GM23338 (cell line): Measurements from ENCODE around the gene MKX. TPM values are rescaled to one million over a fixed set of nuclear protein-coding genes. Genes with fewer than 3 reads are reported as not detected.

Source experiments
- ATAC-seq: fragments of 200-7000 bp; cut with Tn5 transposase; 3 replicates; pipeline ENCODE4 v1.9.1; 2020
- DNase-seq: peaks from one replicate; pipeline ENCODE4 v3.0.0-alpha.2; 2015; ENCODE audit warnings: low spot score
- H2AFZ ChIP-seq: fragments of 200-600 bp; sonication (generic); 2 replicates; pipeline ENCODE4 v1.8.0; 2016; ENCODE audit warnings: antibody characterized with exemption, mild to moderate bottlenecking, moderate library complexity
- H3F3A ChIP-seq: fragments of 200-600 bp; sonication (generic); replicated peaks from 2 replicates; pipeline ENCODE4 v1.8.0; 2017; ENCODE audit warnings: antibody characterized with exemption, mixed run types, low read depth
- H3K27ac ChIP-seq: fragments of 200-600 bp; sonication (generic); 2 replicates; pipeline ENCODE4 v1.6.1; 2016; ENCODE audit warnings: low read depth
- H3K27me3 ChIP-seq: fragments of 200-600 bp; sonication (generic); 2 replicates; pipeline ENCODE4 v1.8.0; 2016; ENCODE audit warnings: mild to moderate bottlenecking, mixed run types, moderate library complexity; ENCODE audit not compliant: insufficient read depth
- H3K36me3 ChIP-seq: fragments of 200-600 bp; sonication (generic); 2 replicates; pipeline ENCODE4 v1.8.0; 2016; ENCODE audit warnings: mild to moderate bottlenecking; ENCODE audit not compliant: insufficient read depth
- H3K4me1 ChIP-seq: fragments of 200-600 bp; sonication (generic); 2 replicates; pipeline ENCODE4 v1.8.0; 2016; ENCODE audit warnings: mild to moderate bottlenecking, moderate library complexity; ENCODE audit not compliant: insufficient read depth
- H3K4me2 ChIP-seq: fragments of 200-600 bp; sonication (generic); 2 replicates; pipeline ENCODE4 v1.7.1; 2017; ENCODE audit warnings: mixed run types
- H3K4me3 ChIP-seq: fragments of 200-600 bp; sonication (generic); 2 replicates; pipeline ENCODE4 v1.6.1; 2016; ENCODE audit warnings: mixed run types
- H3K79me2 ChIP-seq: fragments of 200-600 bp; sonication (generic); replicated peaks from 2 replicates; pipeline ENCODE4 v1.8.0; 2017; ENCODE audit warnings: mild to moderate bottlenecking; ENCODE audit not compliant: insufficient read depth
- H3K9me2 ChIP-seq: fragments of 200-600 bp; sonication (generic); 2 replicates; pipeline ENCODE4 v1.8.0; 2017; ENCODE audit not compliant: insufficient read depth
- H4K20me1 ChIP-seq: fragments of 200-600 bp; sonication (generic); replicated peaks from 2 replicates; pipeline ENCODE4 v1.8.0; 2017; ENCODE audit warnings: mild to moderate bottlenecking; ENCODE audit not compliant: insufficient read depth
- H3K27ac Mint-ChIP-seq: 2 replicates; pipeline ENCODE4 v1.8.0; 2020; ENCODE audit warnings: inconsistent platforms, mild to moderate bottlenecking, moderate library complexity, mixed read lengths
- H3K27me3 Mint-ChIP-seq: 3 replicates; pipeline ENCODE4 v1.8.0; 2022; ENCODE audit warnings: low read depth, mild to moderate bottlenecking, moderate library complexity, mixed read lengths, inconsistent platforms; ENCODE audit not compliant: insufficient read depth, poor library complexity
- H3K36me3 Mint-ChIP-seq: 3 replicates; pipeline ENCODE4 v1.8.0; 2021; ENCODE audit warnings: low read depth, mild to moderate bottlenecking, inconsistent platforms, moderate library complexity, mixed read lengths
- H3K4me1 Mint-ChIP-seq: 3 replicates; pipeline ENCODE4 v1.8.0; 2020; ENCODE audit warnings: mild to moderate bottlenecking, inconsistent platforms, mixed read lengths
- H3K4me3 Mint-ChIP-seq: 3 replicates; pipeline ENCODE4 v1.8.0; 2021; ENCODE audit warnings: moderate library complexity, mild to moderate bottlenecking, inconsistent platforms, mixed read lengths
- H3K9me3 Mint-ChIP-seq: 3 replicates; pipeline ENCODE4 v1.8.0; 2020; ENCODE audit warnings: moderate library complexity, mild to moderate bottlenecking, inconsistent platforms, mixed read lengths
- CREB1 ChIP-seq: fragments of 250-450 bp; sonication (Bioruptor Pico); IDR thresholded peaks from 2 replicates; pipeline ENCODE4 v1.5.0; 2020; ENCODE audit warnings: low read depth, mild to moderate bottlenecking, moderate library complexity
- CTCF ChIP-seq, 2 experiments: fragments of 200-600 bp in 1 of 2; sonication (generic) in 1 of 2; conservative IDR thresholded peaks; 2 replicates each; pipeline versions ENCODE4 v1.5.1 to v1.6.1; 2016 to 2017; ENCODE audit warnings: antibody characterized with exemption in 2 of 2, low read depth in 2 of 2, mild to moderate bottlenecking in 2 of 2, moderate library complexity in 1 of 2
- ETS1 ChIP-seq: IDR thresholded peaks from 2 replicates; pipeline ENCODE4 v1.6.1; 2016; ENCODE audit warnings: antibody characterized with exemption
- EZH2 ChIP-seq: fragments of 200-600 bp; sonication (generic); IDR thresholded peaks from one replicate; pipeline ENCODE4 v1.8.0; 2017; ENCODE audit warnings: antibody characterized with exemption, mild to moderate bottlenecking, low read depth; ENCODE audit not compliant: unreplicated experiment
- EZH2phosphoT487 ChIP-seq: fragments of 200-600 bp; sonication (generic); IDR thresholded peaks from one replicate; pipeline ENCODE4 v1.8.1; 2018; ENCODE audit warnings: antibody characterized with exemption; ENCODE audit not compliant: unreplicated experiment
- JUNB ChIP-seq: IDR thresholded peaks from one replicate; pipeline ENCODE4 v1.6.1; 2016; ENCODE audit warnings: antibody characterized with exemption; ENCODE audit not compliant: unreplicated experiment
- NANOG ChIP-seq: IDR thresholded peaks from 2 replicates; pipeline ENCODE4 v1.6.1; 2016; ENCODE audit warnings: antibody characterized with exemption, borderline replicate concordance
- POLR2AphosphoS5 ChIP-seq: IDR thresholded peaks from 2 replicates; pipeline ENCODE4 v1.6.1; 2016; ENCODE audit warnings: antibody characterized with exemption, low read depth
- REST ChIP-seq: IDR thresholded peaks from one replicate; pipeline ENCODE4 v1.6.1; 2018; ENCODE audit warnings: antibody characterized with exemption; ENCODE audit not compliant: unreplicated experiment
- STAT1 ChIP-seq: IDR thresholded peaks from one replicate; pipeline ENCODE4 v1.6.1; 2016; ENCODE audit warnings: antibody characterized with exemption; ENCODE audit not compliant: unreplicated experiment
- ZNF114 ChIP-seq: fragments of 250-450 bp; sonication (Bioruptor Pico); IDR thresholded peaks from 2 replicates; pipeline ENCODE4 v1.5.0; 2020; ENCODE audit warnings: mild to moderate bottlenecking, moderate library complexity
- ZNF331 ChIP-seq: fragments of 250-450 bp; sonication (Bioruptor Pico); IDR thresholded peaks from 2 replicates; pipeline ENCODE4 v1.5.0; 2020; ENCODE audit warnings: low read depth, mild to moderate bottlenecking, moderate library complexity
- ZNF462 ChIP-seq: fragments of 250-450 bp; sonication (Bioruptor Pico); IDR thresholded peaks from 2 replicates; pipeline ENCODE4 v1.5.0; 2020; ENCODE audit warnings: mild to moderate bottlenecking, moderate library complexity
- polyA plus RNA-seq: library from polyadenylated mRNA; unstranded; fragments of >200 nt; fragmentation: Nextera tagmentation; extraction: Ambion mirVana; gene quantifications from 2 replicates; pipeline ENCODE4 v1.2.1, GENCODE V29; 2016
- total RNA-seq: library from RNA; depleted of rRNA; stranded (reverse); fragments of >200 nt; shearing (Covaris generic); gene quantifications from 2 replicates; pipeline ENCODE4 v1.2.3, GENCODE V29; 2014

MKX gene
- total and polyA plus RNA-seq, 2 experiments from 2014 or later, result 0.66 to 0.97 TPM

GRCh38 chr10:27792216-27792615 is 46.6 kb upstream of the MKX start:
- Mint-ChIP-seq H3K27ac (no peak overlapping the region), H3K27me3 (no peaks in the 10 kb centered on the region), H3K9me3 (no peaks in the 10 kb centered on the region), H3K4me3 (no peak overlapping the region), H3K36me3 (no peaks in the 10 kb centered on the region), H3K4me1 (peaks cover 15% of the 10 kb centered on the region)
- Histone ChIP-seq H3K4me1 (peaks cover 9% of the 10 kb centered on the region; the same call in 1 of the 2 replicates), H4K20me1 (no peaks in the 10 kb centered on the region), H3K9me2 (no peaks in the 10 kb centered on the region), H3K27me3 (no peaks in the 10 kb centered on the region), H3K27ac (no peak overlapping the region), H3K36me3 (no peaks in the 10 kb centered on the region), H3K79me2 (no peaks in the 10 kb centered on the region), H3K4me2 (no peak overlapping the region), H2AFZ (no peak overlapping the region), H3K4me3 (no peak overlapping the region), H3F3A (no peaks in the 10 kb centered on the region)
- DNase-seq, result no peak
- TF ChIP-seq EZH2 (no peak), ZNF462 (no peak), STAT1 (no peak), NANOG (no peak), EZH2phosphoT487 (no peak), CREB1 (no peak), POLR2AphosphoS5 (no peak), ZNF331 (CRISPR knock-in tag) (no peak), CTCF (conservative IDR thresholded peaks at IDR 0.05; ENCODE audit: low read depth in 2 of 2) (no peak), ETS1 (no peak), JUNB (no peak), REST (no peak), ZNF114 (CRISPR knock-in tag) (no peak)
- no peak for ATAC-seq
